NCI-H1930 (cell line): ENCODE measurements around the gene YIPF3.
"Not testable (repeated sequence)": the region's sequence is repeated elsewhere in the genome, so short reads cannot be mapped to it uniquely, and the experiment has no call there.

Experiments
- DNase-seq, 2 experiments: peaks; one replicate each; lab custom pipeline; 2025; lab: John Stamatoyannopoulos, UW

YIPF3 gene

GRCh38 chr6:43493230-43493629 lies 23.5 kb downstream of the YIPF3 start:
- DNase-seq = no peak

DNA sequence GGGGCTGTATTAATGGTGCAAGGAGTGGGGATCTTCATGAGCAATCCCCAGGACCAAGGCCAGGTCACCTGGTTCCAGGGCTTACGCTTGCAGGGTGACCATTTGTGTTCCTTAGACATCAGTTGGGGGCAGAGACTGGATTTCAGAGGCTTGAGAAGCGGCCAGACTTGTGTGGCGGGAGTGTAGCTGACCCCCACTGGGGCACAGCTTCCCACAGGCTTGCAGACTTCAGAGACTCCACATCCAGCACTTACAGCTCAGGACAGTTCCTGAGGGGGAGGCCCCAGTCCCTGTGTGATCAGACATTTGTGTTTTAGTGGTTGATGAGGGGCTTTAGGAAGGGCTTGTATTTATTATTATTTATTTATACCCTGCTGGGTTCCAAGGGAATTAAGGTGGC lies 24.1 kb downstream of the YIPF3 start:
- DNase-seq = no peak

DNA sequence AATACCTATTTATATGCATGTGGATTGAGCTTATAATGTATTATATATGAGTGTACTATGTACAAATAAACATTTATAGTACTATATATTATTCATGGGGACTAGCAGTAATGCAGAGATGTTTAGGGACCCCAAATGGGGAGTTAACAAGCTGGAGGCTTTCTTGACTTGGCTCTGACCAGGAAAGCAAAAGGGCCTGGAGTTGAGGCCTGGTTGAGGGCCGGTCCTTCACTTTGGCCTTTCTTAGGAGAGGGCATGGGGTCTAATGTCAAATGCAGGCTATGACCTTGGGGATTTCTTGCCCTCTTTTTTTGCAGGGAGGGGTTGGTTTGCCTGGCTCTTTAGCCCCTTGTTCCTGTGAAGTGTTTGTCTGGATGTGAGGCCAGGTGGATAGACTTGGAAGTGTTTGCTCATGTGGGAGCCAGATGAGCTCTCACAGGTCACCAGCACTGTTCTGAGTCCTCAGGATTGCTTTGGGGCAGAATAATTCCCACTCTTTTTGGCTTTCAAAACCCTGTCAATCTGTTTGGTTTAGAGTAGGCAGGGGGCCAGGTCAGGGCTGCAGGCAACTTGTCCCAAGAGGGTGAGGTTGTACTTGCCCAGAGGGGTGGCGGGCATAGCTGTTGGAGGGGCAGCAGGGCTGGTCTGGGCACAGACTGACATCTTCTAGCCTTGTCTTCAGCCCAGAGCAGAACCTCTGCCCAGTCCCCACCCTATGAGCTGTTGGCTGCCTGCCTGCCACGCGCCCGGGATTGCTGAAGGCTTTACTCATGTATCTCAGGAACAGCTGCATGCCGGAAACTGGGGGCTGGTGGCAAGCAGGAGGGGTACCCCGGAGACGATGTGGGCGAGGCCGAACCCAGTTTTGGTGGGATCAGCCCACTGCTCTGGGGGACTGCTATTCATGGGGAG lies 24.7 kb downstream of the YIPF3 start:
- no peak for DNase-seq

- DNase-seq = no peak
Measured at GRCh38 chr6:43490523-43490939, 26.2 kb downstream of the YIPF3 start.

GRCh38 chr6:43489277-43490072 lies 27.3 kb downstream of the YIPF3 start:
- DNase-seq = no peak

DNA sequence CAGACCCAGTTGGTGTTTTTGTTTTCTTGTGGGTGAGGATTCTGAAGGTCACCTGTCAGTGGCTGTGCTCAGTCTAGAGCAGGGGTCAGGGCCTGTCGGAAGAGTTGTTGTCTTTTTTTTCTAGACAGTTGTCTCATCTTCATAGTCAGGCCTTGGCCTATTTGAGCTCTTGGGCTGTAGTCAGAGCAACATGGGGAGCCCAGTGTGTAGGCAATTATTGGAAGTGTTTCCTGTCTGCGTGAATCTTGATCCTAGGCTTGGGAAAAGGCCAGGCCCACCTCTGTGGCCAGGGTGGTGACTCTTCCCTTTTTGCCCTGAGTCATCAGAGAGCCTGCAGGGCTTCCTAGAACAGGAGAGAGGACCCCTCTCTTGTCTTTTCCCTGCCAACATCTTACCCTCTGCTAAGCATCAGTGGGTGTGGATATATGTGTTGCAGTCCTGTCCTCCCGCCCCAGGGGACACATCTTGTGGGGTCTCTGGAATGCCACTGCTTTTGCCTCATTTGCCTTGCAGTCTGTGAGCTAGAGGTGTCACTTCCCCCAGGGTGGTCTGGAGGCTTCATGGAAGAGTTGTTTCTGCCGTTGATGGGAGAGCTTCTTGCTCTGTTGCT lies 28.0 kb downstream of the YIPF3 start:
- no peak for DNase-seq

- DNase-seq = no peak
Measured at GRCh38 chr6:43481591-43482236, 35.0 kb downstream of the YIPF3 start.

DNA sequence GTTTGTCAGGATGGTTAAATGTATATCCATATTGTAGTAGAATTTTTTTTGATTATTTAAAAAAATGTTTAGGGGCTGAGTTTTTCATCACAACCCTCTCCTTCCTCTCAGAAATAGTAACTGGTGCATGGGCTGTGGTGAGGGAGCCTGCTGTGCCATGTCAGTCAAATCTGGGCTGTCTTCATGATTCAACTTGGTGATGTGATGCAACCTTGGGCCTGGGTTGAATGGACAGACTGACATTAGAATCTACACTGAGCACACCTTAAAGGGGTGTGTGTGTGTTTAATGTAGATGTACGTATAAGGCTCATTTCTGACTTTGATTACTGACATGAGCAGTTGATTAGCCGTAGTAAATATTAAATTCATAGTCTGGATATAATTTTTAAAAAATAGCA lies 35.7 kb downstream of the YIPF3 start:
- DNase-seq = no peak

- no peak for DNase-seq
Measured at GRCh38 chr6:43478008-43478372, 38.7 kb downstream of the YIPF3 start.

GRCh38 chr6:43477235-43478007 lies 39.3 kb downstream of the YIPF3 start, which contains the start of gene TJAP1:
Gene TJAP1 (plus strand): TSS chr6:43477570. CDS start chr6:43499002, 21,432 bp downstream.
- DNase-seq = peak; percentile 76 to 84

- DNase-seq = no peak
Measured at GRCh38 chr6:43476746-43477145, 40.0 kb downstream of the YIPF3 start.

- DNase-seq = no peak
Measured at GRCh38 chr6:43475516-43475915, 41.2 kb downstream of the YIPF3 start.

DNA sequence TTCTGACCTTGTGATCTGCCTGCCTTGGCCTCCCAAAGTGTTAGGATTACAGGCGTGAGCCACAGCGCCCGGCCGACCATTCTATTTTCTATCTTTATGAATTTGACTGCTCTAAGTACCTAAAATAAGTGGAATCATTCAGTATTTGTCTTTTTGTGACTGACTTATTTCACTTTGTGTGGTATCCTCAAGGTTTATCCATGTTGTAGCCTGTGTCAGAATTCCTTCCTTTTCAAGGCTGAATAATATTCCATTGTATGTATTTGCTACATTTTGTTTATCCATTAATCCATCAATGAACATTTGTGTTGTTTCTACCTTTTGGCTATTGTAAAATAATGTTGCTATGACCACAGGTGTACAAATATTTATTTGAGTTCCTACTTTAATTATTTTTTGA lies 44.2 kb downstream of the YIPF3 start:
- DNase-seq = no peak

DNA sequence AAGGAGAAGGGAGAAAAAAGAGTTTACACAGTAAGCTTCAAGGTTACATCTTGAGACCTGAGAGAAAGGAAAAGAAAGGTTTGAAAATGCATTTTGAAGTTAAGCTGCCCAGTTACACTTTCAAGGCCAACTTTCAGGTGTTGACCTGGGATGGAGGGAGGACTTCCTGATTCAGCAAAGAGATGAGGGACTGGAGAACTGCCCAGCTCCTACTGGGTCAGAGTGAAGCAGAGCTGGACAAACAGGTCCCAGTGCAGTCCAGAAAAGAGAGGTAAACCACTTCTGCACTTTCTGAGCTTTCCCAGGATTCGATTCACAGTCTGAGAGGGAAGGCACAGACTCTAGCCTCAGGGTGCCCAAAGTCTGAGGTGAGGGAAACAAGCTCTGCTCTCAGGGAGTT lies 45.3 kb downstream of the YIPF3 start:
- no peak for DNase-seq

DNA sequence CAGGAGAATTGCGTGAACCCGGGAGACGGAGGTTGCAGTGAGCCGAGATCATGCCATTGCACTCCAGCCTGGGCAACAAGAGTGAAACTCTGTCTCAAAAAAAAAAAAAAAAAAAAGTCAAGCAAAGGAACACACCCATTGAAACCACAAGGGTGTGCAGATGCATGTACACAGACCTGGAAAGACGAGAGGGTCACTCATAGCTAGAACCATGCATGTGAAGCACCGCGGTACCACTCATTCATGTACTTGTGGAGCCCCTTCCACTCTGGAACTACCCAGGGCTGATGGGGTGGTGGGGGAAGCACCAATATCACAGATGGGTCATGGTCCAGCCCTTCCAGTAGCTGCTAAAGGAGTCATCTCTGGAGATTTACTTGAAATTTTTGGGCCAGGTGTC lies 46.8 kb downstream of the YIPF3 start:
- no peak for DNase-seq

GRCh38 chr6:43468748-43469681 lies 47.7 kb downstream of the YIPF3 start:
- no peak for DNase-seq

DNA sequence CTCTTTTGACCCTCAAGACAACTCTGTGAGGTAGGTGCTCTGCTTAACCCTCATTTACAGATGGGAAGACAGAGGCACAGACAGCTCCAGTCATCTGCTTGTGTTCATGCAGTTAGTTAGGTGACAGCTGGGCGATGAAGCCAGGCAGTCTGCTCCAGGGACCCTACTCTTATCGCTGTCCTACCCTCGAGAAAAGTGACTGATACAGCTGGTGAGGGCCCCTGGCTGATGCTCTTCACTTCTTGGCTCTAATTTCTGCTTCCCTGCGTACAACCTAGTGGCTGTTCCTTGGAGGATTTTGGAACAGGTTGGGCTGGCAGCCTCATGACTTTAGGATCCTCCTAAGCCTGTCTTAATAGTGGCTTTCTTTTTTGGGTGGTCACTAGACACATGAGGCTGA lies 48.5 kb downstream of the YIPF3 start:
- no peak for DNase-seq

- DNase-seq = no peak
Measured at GRCh38 chr6:43467752-43468151, 49.0 kb downstream of the YIPF3 start.

- DNase-seq = not testable (repeated sequence)
Measured at GRCh38 chr6:43467265-43467664, 49.5 kb downstream of the YIPF3 start.

- no peak for DNase-seq
Measured at GRCh38 chr6:43465948-43466347, 50.8 kb downstream of the YIPF3 start.
